ENCODE data around the gene ZBTB16. TPM values are rescaled to one million over a fixed set of nuclear protein-coding genes. Genes with fewer than 3 reads are reported as not detected.
A peak's percentile ranks its signal among the peaks of the same experiment; 100 is the strongest.

Gene ZBTB16
- total RNA-seq, 5 donors from 2014 or later (not counting 1 experiment from before 2014, with no cell fraction given), result 8.3 to 20.5 (median 12.4) TPM

- no peaks in the 10 kb centered on the region for H3K9me3 Mint-ChIP-seq
- Histone ChIP-seq H3K9me3 (no peaks in the 10 kb centered on the region), H3K36me3 (ENCODE audit: control insufficient read depth in 2 of 2, extremely low read depth in 1 of 2, insufficient read depth in 1 of 2, low read length in 1 of 2) (no peaks in the 10 kb centered on the region), H3K27ac (ENCODE audit: low read length) (no peak overlapping the region), H3K4me3 (ENCODE audit: control insufficient read depth in 1 of 2, extremely low read depth in 1 of 2, low read length in 1 of 2) (no peak overlapping the region), H3K27me3 (replicated peaks in 1 of 2; ENCODE audit: control insufficient read depth in 2 of 2, extremely low read depth in 1 of 2, insufficient read depth in 2 of 2, low read length in 1 of 2) (no peaks in the 10 kb centered on the region), H3K4me1 (ENCODE audit: control insufficient read depth in 1 of 2, extremely low read depth in 1 of 2, insufficient read depth in 2 of 2, low read length in 2 of 2) (peaks cover 64 to 87% of the 10 kb centered on the region in 2 experiments)
- peak overlapping the region; percentile 6 to 68 (median 42) for H3K4me3 Mint-ChIP-seq
- ChIA-PET CTCF (interaction anchor here (0.7 to 1.3 kb wide), 3 partner anchors 8 to 110 kb away, joined by 3 read pairs; no protein-coding TSS in a partner anchor), POLR2A (interaction anchor here in 1 of 2 donors (1.0 kb wide), 1 partner anchor 9 kb away, joined by 4 read pairs; no protein-coding TSS in a partner anchor)
- ATAC-seq (replicated peaks in 1 of 4), result no peak
- H3K4me1 Mint-ChIP-seq, result peaks cover 96 to 99% (median 99%) of the 10 kb centered on the region in 3 donors
- H3K27ac Mint-ChIP-seq, result peak overlapping the region; percentile 79 to 82
- no peaks in the 10 kb centered on the region for H3K27me3 Mint-ChIP-seq
- DNase-seq, result peak in 1 of 35 experiments; percentile 11
- H3K36me3 Mint-ChIP-seq, result no peaks in the 10 kb centered on the region
- 50% methylated on average over 1 of the region's 1 CpG for WGBS (ENCODE audit: insufficient coverage)
Measured at GRCh38 chr11:114168691-114169090, 109.2 kb downstream of the ZBTB16 start.

- CTCF ChIA-PET, result no interaction called here
- DNase-seq (peak in 1 of 35 experiments; percentile 5), ATAC-seq (replicated peaks in 1 of 4) (no peak)
- no peaks in the 10 kb centered on the region for H3K27me3 Mint-ChIP-seq
- no peaks in the 10 kb centered on the region for H3K36me3 ChIP-seq (ENCODE audit: control insufficient read depth in 2 of 2, extremely low read depth in 1 of 2, insufficient read depth in 1 of 2, low read length in 1 of 2)
- POLR2A ChIA-PET, result interaction anchor here in 1 of 2 donors (1.0 kb wide), 1 partner anchor 9 kb away, joined by 4 read pairs; no protein-coding TSS in a partner anchor
- no peaks in the 10 kb centered on the region for H3K36me3 Mint-ChIP-seq
- H3K4me1 ChIP-seq (ENCODE audit: control insufficient read depth in 1 of 2, extremely low read depth in 1 of 2, insufficient read depth in 2 of 2, low read length in 2 of 2), result peaks cover 69 to 92% of the 10 kb centered on the region in 2 experiments
- H3K4me3 Mint-ChIP-seq, result peak overlapping the region in 1 of 3 donors; percentile 68
- H3K4me1 Mint-ChIP-seq, result peaks cover 97 to 99% (median 99%) of the 10 kb centered on the region in 3 donors
- H3K9me3 Mint-ChIP-seq, result no peaks in the 10 kb centered on the region
- no peak overlapping the region for H3K4me3 ChIP-seq (ENCODE audit: control insufficient read depth in 1 of 2, extremely low read depth in 1 of 2, low read length in 1 of 2)
- 83% methylated on average over 9 of the region's 9 CpGs for WGBS (ENCODE audit: insufficient coverage)
- H3K9me3 ChIP-seq, result no peaks in the 10 kb centered on the region
- peak overlapping the region; percentile 79 to 82 for H3K27ac Mint-ChIP-seq
- H3K27me3 ChIP-seq (replicated peaks in 1 of 2; ENCODE audit: control insufficient read depth in 2 of 2, extremely low read depth in 1 of 2, insufficient read depth in 2 of 2, low read length in 1 of 2), result no peaks in the 10 kb centered on the region
- H3K27ac ChIP-seq (ENCODE audit: low read length), result no peak overlapping the region
Measured at GRCh38 chr11:114169321-114169749, 109.8 kb downstream of the ZBTB16 start.

DNA sequence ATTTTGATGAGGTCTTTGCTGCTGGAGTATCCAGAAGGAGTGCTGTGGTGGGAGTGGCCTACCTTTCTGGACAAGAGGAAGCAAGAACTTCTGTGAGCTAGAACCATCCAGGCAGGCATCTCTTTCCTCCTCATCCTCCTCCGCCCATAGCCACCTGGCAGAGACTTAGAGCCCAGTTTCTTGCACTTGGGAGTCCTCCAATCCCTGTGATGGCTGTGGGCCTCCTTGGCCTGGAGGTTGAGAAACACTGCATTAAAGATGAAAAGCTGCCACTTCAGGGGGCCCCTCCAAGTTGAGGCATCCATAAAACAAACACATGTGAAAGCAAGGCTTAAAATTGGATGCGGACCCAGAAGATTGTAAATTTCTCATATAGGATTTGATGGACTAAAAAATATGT, 110.3 kb downstream of the ZBTB16 start:
- Mint-ChIP-seq H3K27ac (peak overlapping the region; percentile 79 to 82), H3K4me3 (peak overlapping the region in 1 of 3 donors; percentile 68), H3K36me3 (no peaks in the 10 kb centered on the region), H3K27me3 (no peaks in the 10 kb centered on the region), H3K9me3 (no peaks in the 10 kb centered on the region), H3K4me1 (peaks cover 97 to 99% (median 99%) of the 10 kb centered on the region in 3 donors)
- Histone ChIP-seq H3K4me1 (ENCODE audit: control insufficient read depth in 1 of 2, extremely low read depth in 1 of 2, insufficient read depth in 2 of 2, low read length in 2 of 2) (peaks cover 69 to 97% of the 10 kb centered on the region in 2 experiments), H3K36me3 (ENCODE audit: control insufficient read depth in 2 of 2, extremely low read depth in 1 of 2, insufficient read depth in 1 of 2, low read length in 1 of 2) (no peaks in the 10 kb centered on the region), H3K4me3 (ENCODE audit: control insufficient read depth in 1 of 2, extremely low read depth in 1 of 2, low read length in 1 of 2) (no peak overlapping the region), H3K27me3 (replicated peaks in 1 of 2; ENCODE audit: control insufficient read depth in 2 of 2, extremely low read depth in 1 of 2, insufficient read depth in 2 of 2, low read length in 1 of 2) (no peaks in the 10 kb centered on the region), H3K27ac (ENCODE audit: low read length) (no peak overlapping the region), H3K9me3 (no peaks in the 10 kb centered on the region)
- ChIA-PET POLR2A (interaction anchor here in 1 of 2 donors (0.9 kb wide), 1 partner anchor 17 kb away, joined by 3 read pairs; no protein-coding TSS in a partner anchor), CTCF (no interaction called here)
- WGBS (ENCODE audit: insufficient coverage), result 100% methylated on average over 1 of the region's 2 CpGs
- DNase-seq, result no peak
- ATAC-seq (replicated peaks in 1 of 4), result no peak

DNA sequence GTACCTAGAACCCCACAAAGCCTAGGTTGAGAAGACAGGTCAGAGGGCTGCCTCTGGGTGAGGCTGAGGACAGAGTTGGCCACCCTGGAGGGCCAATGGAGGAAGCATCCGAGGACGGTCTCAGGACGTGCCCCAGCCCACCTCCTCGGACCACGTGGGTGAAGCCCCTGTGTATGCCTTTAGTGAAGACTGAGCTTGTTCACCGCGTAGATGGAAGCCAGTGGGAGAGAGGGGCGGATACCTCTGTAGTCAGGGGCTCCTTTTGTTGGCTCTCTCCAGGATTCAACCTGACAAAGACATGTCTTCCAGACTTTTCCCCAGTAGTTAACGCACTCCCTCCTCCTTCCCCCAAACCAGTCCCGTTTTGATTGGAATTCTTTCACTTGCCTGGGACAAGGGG, 110.7 kb downstream of the ZBTB16 start:
- no peak overlapping the region for H3K4me3 ChIP-seq (ENCODE audit: control insufficient read depth in 1 of 2, extremely low read depth in 1 of 2, low read length in 1 of 2)
- H3K4me3 Mint-ChIP-seq, result peak overlapping the region in 1 of 3 donors; percentile 63
- no peaks in the 10 kb centered on the region for H3K27me3 Mint-ChIP-seq
- H3K27me3 ChIP-seq (replicated peaks in 1 of 2; ENCODE audit: control insufficient read depth in 2 of 2, extremely low read depth in 1 of 2, insufficient read depth in 2 of 2, low read length in 1 of 2), result no peaks in the 10 kb centered on the region
- no peak overlapping the region for H3K27ac ChIP-seq (ENCODE audit: low read length)
- ChIA-PET CTCF (no interaction called here), POLR2A (interaction anchor here in 1 of 2 donors (0.6 to 0.9 kb wide), 2 partner anchors 17 to 230 kb away, joined by 3 to 4 read pairs; partner anchors contain the start of genes C11orf71 and RBM7)
- peak overlapping the region; percentile 31 to 69 for H3K27ac Mint-ChIP-seq
- DNase-seq (no peak), ATAC-seq (replicated peaks in 1 of 4) (no peak)
- no peaks in the 10 kb centered on the region for H3K9me3 ChIP-seq
- peaks cover 97 to 99% (median 99%) of the 10 kb centered on the region in 3 donors for H3K4me1 Mint-ChIP-seq
- no peaks in the 10 kb centered on the region for H3K9me3 Mint-ChIP-seq
- H3K36me3 Mint-ChIP-seq, result no peaks in the 10 kb centered on the region
- H3K4me1 ChIP-seq (ENCODE audit: control insufficient read depth in 1 of 2, extremely low read depth in 1 of 2, insufficient read depth in 2 of 2, low read length in 2 of 2), result peaks cover 69 to 97% of the 10 kb centered on the region in 2 experiments
- no peaks in the 10 kb centered on the region for H3K36me3 ChIP-seq (ENCODE audit: control insufficient read depth in 2 of 2, extremely low read depth in 1 of 2, insufficient read depth in 1 of 2, low read length in 1 of 2)
- 93% methylated on average over 3 of the region's 10 CpGs for WGBS (ENCODE audit: insufficient coverage)

DNA sequence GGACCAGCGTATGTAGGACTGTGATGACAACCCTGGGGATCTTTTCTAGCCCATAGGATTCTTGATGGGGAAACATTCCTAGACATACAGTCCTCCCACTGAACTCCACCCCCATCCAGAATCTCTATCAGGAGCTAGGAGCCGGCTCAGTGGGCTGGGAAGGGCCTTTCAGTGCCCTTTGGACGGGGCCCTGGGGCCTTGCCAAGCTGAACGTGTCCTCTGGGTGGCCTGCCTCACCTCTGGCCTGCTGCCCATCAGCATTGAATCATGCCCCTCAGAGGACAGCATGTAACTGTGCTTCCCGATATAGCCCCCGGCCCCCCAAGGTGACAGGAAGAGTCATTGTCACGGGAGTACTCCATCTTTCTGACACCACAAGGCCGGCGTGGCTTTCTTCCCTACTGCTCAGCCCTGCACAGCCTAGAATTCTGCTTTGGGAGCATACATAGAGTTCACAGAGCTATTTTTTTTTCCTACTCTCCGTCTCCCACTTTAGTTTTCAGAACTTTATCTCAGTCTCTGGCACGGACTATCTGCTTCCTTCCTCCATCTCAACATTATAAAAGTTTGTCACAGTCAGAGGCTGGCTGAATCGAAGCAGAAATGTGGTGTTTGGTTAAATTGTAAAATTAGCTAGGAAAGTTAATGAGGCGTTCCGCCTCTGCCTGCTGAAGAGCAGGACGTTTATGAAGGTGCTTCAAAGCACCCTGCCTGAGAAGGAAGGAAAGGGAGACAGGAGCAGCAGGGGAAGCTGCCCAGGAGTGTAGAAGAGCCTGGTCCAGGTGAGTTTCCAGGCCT, 111.9 kb downstream of the ZBTB16 start:
- H3K4me3 Mint-ChIP-seq, result peak overlapping the region in 1 of 3 donors; percentile 63
- H3K36me3 Mint-ChIP-seq, result no peaks in the 10 kb centered on the region
- no peaks in the 10 kb centered on the region for H3K27me3 ChIP-seq (replicated peaks in 1 of 2; ENCODE audit: control insufficient read depth in 2 of 2, extremely low read depth in 1 of 2, insufficient read depth in 2 of 2, low read length in 1 of 2)
- H3K36me3 ChIP-seq (ENCODE audit: control insufficient read depth in 2 of 2, extremely low read depth in 1 of 2, insufficient read depth in 1 of 2, low read length in 1 of 2), result no peaks in the 10 kb centered on the region
- POLR2A ChIA-PET, result interaction anchor here in 1 of 2 donors (0.8 kb wide), 1 partner anchor 12 kb away, joined by 4 read pairs; no protein-coding TSS in a partner anchor
- peaks cover 91 to 97% (median 94%) of the 10 kb centered on the region in 3 donors for H3K4me1 Mint-ChIP-seq
- no peak overlapping the region for H3K4me3 ChIP-seq (ENCODE audit: control insufficient read depth in 1 of 2, extremely low read depth in 1 of 2, low read length in 1 of 2)
- ATAC-seq (replicated peaks in 1 of 4) (no peak), DNase-seq (no peak)
- H3K27me3 Mint-ChIP-seq, result no peaks in the 10 kb centered on the region
- peak overlapping the region; percentile 69 for H3K27ac ChIP-seq (ENCODE audit: low read length)
- H3K4me1 ChIP-seq (ENCODE audit: control insufficient read depth in 1 of 2, extremely low read depth in 1 of 2, insufficient read depth in 2 of 2, low read length in 2 of 2), result peaks cover 62 to 87% of the 10 kb centered on the region in 2 experiments
- H3K9me3 Mint-ChIP-seq, result no peaks in the 10 kb centered on the region
- no peaks in the 10 kb centered on the region for H3K9me3 ChIP-seq
- H3K27ac Mint-ChIP-seq, result peak overlapping the region; percentile 88 to 95
- 91% methylated on average over 10 of the region's 15 CpGs for WGBS (ENCODE audit: insufficient coverage)
- CTCF ChIA-PET, result interaction anchor here in 1 of 2 donors (1.1 kb wide), 1 partner anchor 398 kb away, joined by 3 read pairs; the partner anchor contains the start of gene ZW10
